GM21526 (cell line): ENCODE data around the gene DRD3.
A peak's percentile ranks its signal among the peaks of the same experiment; 100 is the strongest.

Source experiments
- ATAC-seq: cut with Tn5 transposase; IDR thresholded peaks from one replicate; pipeline ENCODE4 v1.9.1; 2021; ENCODE audit warnings: moderate library complexity; ENCODE audit not compliant: unreplicated experiment, low FRiP score

Gene DRD3

DNA sequence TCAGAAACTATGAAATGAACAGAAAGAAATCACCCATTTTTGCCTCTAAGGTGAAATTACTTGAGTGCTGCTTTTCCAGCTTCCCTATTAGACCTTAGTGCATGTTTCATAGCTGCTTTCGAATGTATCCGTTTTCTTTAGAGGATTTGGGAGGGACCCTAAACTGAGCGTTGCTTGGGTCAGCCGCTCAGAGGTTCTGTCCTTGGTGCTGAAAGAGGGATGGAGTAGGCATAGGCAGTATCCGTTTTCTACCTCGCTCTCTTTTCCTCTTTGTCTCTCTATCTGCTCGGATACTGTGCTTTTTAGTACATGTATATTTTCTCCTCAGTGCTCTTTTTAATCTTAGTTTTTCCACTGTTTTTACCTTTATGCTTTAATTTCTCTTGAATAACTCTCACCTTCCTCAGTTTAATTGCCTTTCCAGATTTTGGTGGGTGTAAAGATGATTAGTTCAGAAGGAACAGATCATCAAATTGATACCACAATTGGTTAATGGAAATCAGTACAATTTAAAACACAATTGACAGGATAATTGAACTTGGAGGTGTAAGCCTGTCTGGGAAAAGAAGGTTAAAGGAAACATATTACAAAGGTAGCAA, at the start of gene DRD3:
TSS of gene DRD3 (minus strand) at position 283 of the 599 bp plus-strand sequence. CDS start 7,060 bp downstream, outside the sequence.
- no peak for ATAC-seq

DNA sequence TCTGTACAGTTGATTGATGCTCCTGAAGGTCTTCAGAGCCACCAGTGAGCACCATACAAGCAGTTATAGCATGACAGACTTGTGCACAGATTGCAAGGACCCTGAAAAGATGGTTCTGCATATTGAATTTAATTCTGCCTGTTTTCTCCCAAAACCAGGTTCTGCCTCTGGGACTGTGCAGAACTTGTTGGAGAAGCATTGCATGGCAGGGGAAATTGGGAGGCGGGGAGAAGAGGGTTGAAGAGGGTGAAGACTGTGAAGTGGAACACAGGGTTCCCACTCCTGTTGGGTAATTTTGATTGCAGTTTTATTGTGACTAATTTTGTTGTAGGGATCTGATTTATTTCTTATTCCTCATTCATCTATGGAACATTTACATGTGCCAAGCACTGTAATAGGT, 48.2 kb upstream of the DRD3 start:
- no peak for ATAC-seq

DNA sequence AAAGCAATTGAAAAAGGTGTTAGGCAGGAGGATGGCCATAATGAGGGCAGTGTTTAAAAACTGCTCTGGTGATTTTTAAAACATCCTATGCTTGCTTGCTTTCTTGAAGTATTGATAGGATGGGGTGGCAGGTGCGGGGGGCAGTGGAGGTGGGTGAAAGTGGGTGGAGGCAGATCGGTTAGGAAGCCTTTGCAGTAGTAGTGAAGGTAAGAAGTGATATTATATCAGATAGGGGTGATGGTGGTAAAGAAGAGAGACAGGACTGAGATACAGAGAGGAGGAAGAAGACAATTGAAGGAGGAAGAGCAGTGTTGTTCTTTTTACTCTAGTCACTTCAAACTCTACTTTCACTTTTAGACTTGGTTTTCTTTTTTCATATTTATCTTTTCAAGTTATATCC, 47.5 kb upstream of the DRD3 start:
- no peak for ATAC-seq

DNA sequence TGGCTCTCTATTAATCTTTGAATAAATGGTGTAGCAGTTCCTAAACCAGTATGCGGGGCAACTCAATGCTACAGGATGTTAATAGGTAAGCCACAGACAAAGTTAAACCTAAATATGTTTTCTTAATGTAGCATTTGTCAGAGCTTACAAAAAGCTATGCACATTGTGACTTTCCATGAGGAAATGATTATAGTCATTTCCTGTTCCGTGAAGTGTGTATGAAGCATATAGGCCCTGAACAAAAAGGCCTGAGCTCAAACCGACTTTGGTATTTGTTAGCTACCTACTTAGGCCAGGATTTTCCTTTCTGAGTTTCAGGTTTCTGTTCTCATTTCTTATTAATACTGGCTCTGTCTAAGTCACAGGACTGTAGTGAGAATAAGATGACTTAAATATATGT, 44.3 kb upstream of the DRD3 start:
- ATAC-seq, result peak; percentile 82

DNA sequence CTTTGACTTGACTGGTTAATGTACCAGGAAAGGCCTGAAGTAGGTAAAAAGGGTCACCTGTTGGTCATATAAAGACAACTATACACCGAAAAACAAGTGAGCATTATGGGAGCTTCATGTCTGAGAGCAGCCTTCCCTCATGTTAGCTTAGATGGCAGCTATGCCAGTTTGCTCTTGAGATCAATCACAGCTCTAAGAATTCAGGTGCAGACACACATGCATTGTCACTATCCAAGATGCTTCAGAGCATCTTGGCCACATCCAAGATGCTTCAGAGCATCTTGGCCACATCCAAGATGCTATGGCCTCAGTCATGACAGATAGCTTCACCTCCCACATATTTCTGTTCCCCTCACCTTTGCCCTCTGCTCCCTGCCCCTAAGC, 43.0 kb upstream of the DRD3 start:
- ATAC-seq, result no peak

DNA sequence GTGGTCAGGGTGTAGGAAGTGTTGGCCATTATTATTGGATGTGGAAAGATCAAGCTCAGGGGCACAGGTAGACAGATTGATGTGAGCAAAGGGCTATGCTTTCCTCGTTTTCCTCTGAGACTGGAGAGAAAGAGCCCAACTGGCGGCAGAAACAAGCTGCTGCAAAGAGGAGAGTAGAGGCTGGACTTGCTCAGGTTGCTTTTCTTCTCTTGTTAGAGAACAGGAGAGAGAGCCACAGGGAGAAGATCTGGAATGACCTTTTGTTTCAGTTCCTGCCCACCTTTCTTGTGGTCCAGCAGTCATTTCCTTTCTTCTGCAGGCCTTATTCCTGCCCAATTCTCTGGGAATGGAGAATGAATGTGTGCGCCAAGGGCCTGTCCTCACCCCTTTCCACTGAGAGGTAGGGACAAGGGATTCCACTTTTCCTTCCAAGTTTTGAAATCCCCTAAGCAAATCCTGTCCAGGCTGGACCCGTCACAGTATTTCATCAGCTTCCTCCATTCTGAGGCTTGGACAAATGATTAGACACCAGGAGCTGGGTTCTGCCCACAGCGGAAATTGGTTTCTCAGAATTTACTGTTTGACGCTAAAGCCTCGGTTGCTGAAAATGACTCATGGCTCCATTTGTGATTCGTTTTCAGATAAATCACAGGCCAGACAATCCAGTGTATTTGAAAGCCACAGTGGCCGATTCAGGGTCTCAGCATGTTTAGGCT, 42.5 kb upstream of the DRD3 start:
- ATAC-seq, result peak; percentile 37

DNA sequence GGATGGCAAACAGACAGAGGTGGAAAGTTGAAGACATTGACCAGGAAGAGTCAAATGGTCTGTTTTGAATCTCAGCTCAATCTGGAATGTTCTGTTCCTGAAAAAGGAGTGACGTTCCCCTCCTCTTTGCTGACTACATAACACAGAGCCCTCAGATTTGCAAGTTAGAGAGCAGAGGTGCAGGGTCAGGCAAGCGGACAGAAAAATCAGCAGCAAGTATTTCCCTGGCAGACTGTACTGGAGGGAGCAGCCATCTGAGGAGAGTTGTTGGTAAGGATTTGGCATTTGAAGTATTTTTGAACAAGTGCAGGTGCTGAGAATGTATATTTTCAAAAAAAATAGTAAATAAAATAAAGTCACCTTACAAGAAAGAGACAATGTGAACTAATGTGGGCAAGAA, 40.9 kb upstream of the DRD3 start:
- no peak for ATAC-seq

DNA sequence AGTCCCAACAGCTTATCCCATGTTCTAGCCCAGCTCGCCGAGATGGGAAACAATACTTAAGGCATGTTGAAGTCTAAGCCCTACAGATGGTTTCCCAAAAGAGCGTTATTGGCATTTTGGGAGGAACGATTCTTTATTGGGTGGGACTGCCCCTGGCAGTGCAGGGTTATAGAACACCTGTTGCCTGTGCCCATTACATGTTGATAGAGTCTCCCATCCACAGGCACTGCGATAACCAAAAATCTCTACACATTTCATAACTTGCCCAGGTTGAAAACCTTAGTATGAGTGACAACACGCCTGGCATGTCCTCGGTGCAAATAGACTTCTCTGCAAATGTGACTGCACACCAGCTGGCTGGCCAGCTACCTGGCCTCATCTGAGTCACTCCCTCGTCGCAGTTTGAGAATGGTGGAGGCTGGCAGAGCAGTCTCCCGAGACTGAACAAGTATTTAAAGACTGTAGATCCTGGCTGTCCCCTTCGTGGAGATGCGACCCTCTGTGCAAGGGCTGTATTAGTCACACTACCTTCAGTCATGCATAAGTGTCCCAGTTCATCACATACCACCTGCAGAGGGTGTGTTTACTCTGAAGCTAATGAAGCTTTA, 39.8 kb upstream of the DRD3 start:
- no peak for ATAC-seq

DNA sequence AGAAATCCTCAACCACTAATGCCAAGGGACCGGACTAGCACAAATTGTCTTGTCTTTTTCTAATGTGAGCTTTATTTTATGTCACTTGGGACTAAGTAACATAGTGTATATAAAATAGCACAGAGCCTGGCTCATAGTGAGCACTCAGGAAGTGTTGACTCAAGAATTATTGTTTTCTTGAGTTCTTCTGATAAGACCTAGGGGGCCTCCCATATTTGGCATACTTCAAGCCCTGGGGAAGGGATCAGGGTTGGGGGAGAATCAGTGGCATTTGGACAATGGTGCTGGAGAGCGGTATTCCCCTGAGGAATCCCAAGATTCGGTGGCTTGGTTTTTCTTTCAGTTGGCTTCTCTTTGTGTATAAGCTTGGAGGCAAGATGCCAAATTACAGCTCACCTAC, 39.2 kb upstream of the DRD3 start:
- ATAC-seq, result no peak

DNA sequence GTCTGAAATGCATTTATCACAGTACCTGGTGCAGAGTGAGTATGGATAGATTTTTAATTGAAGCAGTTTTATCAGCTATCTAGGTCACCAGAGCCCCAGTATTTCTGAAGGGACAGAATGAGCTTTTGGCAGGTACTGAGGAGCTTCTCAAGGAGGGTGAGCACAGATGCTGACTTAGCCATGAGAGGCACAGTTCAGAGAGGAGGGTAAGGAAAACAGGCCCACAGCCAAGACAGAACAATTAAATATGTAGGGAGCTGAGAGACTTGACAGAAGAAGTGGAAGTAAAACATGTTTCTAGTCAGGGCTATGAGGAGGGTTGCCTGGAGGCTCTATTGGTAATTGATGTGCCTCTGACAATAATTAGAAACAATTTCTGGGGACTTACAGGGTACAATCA, 38.4 kb upstream of the DRD3 start:
- ATAC-seq, result no peak

DNA sequence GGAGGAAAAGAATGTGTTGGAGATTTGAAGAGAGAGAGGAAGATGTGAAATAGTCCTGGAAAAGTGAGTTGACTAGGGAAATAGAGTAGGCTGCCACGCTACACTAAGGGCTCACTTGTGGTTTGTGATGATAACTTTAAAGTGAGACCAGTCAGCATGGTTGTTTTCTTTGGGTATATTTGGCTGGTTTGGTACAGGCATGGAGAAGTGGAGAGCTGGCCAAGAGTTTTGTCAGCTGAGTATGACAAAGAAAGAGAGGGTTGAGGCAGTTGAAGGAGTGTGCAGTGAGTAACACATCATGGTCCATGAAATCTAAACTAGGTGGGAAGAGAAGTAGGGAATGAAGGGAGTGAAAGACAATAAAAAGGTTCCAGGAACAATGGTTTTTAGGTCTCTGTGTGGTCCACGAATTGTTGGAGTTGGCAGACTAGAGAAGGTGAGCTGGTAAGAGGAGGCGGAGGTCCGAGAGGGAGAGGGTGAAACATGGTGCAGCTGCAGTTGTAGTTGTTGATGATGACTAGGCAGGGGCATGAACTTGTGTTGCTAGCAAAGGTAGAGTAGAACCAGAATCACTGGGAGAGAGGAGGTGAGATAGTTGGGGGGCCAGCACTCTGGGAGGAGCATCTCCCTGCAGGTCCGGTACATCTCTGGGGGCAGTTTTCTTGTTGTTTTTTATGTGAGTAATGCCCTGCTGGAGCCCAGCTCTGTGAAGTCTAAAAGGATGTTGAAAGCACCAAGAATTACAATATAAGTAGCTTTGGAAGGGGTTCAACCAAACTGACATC, 37.5 kb upstream of the DRD3 start:
- ATAC-seq, result no peak

DNA sequence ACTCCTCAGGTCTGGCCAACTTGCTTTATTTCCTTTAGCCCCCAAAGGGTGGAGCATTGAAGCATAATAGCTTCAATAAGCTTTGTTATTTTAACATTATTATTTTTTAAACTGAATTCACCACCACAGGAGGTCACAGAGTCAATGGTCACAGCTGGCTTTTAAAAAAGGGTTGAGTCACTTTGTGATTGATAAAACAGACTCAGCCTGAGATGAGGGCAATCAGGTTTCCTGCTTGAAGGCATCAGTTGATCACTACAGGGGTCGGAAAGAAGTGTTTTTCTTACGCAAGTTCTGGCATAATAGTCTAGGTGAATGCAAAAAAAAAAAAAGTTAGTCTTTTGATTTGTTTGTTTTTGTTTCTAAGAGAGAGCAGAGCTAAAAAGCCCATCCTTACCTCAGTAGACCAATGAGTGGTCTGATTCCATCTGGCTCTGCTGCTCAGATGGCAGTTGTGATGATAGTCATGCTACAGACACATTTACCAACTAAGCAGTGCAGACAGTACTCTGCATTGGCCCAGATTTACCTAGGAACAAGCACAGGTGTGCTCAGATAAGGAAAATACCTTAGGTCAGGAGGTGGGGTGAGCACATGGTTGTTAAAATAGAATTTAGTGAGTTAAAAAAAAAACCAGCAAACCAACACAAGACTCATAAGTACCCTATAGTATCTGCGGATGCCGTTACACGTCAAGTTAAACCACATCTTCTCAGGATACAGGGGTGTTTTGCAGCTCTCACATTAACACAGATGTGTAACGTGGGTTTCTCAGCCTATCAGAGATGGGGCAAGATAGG, 35.9 kb upstream of the DRD3 start:
- ATAC-seq, result no peak

DNA sequence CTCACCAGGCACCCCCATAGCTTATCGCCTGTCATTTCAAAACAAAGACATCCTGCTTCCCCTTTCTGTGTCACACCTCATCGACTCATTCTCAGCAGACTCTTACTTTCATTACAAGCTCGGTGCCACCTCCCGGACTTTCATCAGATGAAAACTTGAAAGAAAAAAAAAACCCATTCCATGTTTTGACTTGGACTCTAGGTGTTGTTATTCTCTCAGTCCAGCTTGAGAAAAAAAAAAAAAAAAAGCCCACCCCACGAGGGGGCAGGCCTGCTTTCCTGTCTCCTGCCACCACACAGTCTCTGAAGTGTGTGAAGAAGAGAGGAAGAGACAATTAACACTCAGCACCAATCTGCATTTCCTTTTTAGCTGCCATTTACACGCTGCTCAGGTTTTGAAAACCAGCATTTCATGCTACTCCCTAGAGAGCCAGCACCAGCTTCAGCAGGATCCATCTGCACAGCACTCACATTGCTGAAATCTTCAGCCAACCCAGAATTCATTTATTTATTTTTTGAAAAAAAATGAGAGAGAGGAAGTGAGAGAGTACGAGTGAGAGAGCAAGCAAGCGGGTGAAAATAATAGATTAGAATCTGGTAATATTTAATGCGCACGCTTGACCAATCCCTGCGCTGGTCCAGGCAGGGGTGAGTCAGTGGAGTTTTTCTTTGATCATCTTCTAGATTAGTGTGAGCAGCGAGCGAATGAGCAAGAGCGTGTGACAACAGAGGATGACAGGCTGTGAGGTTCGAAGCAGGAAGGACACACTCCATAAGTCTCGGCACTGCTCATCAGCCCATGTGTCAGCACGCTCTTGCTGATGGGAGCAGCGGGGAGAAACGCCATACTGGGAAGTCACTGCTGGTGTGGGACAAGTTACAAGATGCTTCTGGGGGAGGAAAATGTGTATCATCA, 35.0 kb upstream of the DRD3 start:
- peak; percentile 90 for ATAC-seq

DNA sequence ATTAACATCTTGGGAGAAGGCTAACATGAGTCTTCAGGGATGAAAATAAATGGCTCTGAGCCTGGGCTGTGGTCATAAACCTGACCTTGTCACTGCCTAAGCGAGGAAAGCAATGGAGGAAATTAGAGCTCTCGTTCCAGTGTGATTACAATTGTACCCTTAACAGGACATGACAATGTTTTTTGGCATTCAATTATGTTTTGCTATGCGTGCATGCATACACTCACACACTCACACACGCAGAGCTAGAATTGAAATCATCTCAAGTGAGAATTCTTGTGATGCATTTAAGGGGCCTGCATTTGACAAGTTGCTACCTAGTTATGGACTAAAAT, 34.4 kb upstream of the DRD3 start:
- ATAC-seq, result peak; percentile 17

DNA sequence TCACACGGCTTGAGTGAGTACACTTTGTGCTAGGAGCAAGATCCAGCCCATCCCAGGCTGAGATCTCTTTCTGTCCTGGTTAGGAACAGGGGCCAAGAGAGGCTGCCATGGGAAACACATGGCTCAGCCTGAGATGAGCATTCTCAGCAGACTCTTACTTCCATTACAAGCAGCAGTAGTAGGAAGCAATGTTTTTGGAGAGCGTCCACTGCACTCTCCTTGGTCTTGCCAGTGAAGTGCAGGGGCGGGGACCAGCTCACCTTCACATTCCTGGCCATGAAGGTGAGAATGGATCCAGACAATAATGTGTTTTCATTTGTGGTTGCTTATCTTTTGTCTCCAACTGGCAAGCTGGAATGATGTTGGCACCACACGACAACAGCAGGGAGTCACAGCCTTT, 33.8 kb upstream of the DRD3 start:
- no peak for ATAC-seq

DNA sequence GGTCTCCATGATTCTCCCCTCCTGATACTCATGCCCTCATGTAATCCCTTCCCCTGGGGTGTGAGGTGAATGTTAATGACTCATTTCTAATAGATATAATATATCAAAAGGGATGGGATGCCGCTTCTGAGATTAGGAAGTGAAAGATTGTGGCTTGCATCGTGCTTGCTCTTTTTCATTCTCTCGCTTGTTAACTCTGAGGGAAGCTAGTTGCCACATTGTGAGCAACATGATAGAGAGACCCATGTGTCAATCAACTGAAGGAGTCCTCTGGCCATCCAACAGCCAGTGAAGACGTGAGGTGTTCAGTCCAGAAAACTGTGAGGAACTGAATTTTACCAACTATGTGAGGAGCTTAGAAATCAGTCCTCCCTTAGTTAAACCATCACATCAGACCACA, 28.9 kb upstream of the DRD3 start:
- no peak for ATAC-seq

DNA sequence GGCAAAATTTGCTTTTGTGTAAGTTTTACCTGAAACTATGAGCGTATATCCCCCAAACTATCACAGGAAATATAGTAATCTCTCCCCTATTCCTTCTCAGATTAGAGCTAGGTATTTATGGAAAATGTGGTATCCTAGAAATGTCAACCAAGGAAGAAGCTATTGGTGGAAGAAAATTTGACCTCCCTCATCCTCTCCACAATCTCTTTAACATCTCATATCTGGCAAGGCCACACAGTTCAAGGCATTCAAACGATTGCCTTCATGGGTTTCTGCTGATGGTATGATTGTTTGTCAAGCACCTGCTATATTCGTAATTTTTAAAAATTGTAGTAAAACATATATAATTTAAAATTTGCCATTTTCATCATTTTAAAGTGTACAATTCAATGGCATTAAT, 27.5 kb upstream of the DRD3 start:
- no peak for ATAC-seq

DNA sequence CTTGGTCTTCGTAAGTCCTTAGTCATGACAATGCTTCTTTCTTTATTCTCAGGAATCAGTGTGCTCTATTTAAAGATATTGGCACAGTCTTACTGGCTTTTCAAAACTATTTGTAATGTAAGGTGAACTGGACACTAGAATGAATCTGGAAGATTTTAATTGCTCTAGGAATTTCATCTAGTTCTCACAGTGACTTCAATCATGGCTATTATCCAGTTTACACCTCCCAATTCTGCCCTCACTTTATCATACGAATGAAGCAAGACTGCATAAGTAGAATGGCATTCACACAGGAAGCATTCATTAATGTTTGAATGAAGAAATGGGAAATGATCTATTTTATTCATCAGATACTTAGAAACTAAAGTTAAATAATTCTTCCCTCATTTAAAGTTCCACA, 26.7 kb upstream of the DRD3 start:
- ATAC-seq, result no peak

DNA sequence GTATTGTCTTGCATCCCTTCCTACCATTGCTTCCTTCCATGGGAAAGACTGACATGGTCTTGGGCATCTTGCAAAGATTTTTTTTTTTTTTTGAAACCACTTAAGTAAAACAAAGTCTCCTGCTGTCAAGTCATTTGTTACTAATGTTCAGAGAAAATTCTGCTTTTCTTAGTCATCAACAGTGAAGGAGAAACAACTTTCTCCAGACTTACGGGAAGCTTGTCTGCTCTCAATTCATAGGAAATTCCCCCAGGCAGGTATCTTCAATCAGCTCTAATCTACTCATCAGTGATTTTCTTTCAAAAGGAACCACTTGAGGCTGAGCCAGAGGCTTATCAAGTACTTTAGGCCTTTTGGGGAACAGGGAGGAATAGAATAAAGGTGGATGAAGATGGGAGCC, 15.9 kb upstream of the DRD3 start:
- ATAC-seq, result no peak

DNA sequence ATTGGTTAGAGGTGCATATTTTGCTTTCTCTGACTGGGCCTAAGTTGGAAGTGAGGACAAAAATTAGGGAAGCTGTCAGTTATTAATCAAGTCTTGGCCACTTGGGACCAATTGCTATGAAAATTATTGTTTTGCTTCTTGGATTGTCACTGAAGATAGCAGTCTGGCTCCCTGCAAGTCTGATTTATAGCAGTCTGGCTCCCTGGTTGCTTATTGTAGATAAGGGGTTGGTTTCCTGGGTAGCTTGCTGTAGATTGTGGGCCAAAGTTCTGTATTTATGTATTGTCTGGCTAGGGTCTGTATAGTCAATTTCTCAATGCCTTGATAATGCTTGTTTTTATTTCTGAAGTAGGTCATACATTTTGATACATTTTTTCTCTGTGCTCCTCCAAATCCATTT, 13.3 kb upstream of the DRD3 start:
- ATAC-seq, result no peak
